ENCODE results near the gene KIAA1958. TPM values are rescaled to one million over a fixed set of nuclear protein-coding genes. Genes with fewer than 3 reads are reported as not detected.

Gene KIAA1958
- total and polyA plus RNA-seq, 2 donors (not counting 1 experiment from before 2014, with no cell fraction given) = 2.4 to 15.3 TPM

DNA sequence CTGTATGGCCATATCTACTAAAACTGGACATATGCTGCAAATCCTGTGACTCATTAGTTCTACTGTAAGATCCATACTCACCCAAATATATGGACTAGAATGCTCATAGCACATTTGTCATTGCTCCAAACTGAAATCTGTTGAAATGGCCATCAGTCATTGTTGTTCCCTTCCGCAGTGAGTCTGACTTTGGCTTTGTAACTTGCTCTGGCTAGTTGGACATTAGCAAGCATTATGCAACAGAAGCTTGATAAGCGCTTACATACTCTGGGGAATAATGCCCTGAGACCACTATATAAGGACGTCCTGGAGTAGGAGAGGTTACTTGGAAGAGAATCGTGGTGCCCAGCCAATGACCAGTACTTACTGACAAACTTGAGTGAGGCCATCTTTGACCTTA is 9.0 kb downstream of the KIAA1958 start:
- no peaks in the 10 kb centered on the region for H3K36me3 ChIP-seq (replicated peaks in 1 of 2; ENCODE audit: control extremely low read depth in 1 of 2, control insufficient read depth in 1 of 2, extremely low read depth in 1 of 2, insufficient read depth in 2 of 2, low read length in 1 of 2)
- H3K27ac Mint-ChIP-seq = no peak overlapping the region
- ChIA-PET CTCF (interaction anchor here (2.0 kb wide), 1 partner anchor 52 kb away, joined by 4 read pairs; no protein-coding TSS in a partner anchor), POLR2A (no interaction called here)
- peaks cover 11% of the 10 kb centered on the region for H3K9me3 Mint-ChIP-seq (ENCODE audit: insufficient read depth)
- H3K27me3 Mint-ChIP-seq = no peaks in the 10 kb centered on the region
- no peaks in the 10 kb centered on the region for H3K27me3 ChIP-seq (replicated peaks in 1 of 4; ENCODE audit: control extremely low read depth in 1 of 4, control insufficient read depth in 3 of 4, insufficient read depth in 4 of 4, low read length in 3 of 4)
- no peaks in the 10 kb centered on the region for H4K20me1 ChIP-seq (ENCODE audit: control insufficient read depth, insufficient read depth, low read length, poor library complexity, severe bottlenecking)
- no peak overlapping the region for H3K4me3 ChIP-seq (ENCODE audit: control extremely low read depth in 1 of 5, extremely low read depth in 1 of 5, insufficient read depth in 1 of 5, low read depth in 2 of 5, low read length in 4 of 5)
- 95% methylated on average over 3 of the region's 4 CpGs for WGBS (ENCODE audit: insufficient coverage)
- intact Hi-C loops (cut with micrococcal nuclease) = no loop called here
- no peak for TF ChIP-seq EZH2 (IDR thresholded peaks at IDR 0.05; ENCODE audit: borderline replicate concordance, insufficient read depth, low read depth, low read length, poor library complexity, severe bottlenecking)
- TF ChIP-seq, protein P1, sequence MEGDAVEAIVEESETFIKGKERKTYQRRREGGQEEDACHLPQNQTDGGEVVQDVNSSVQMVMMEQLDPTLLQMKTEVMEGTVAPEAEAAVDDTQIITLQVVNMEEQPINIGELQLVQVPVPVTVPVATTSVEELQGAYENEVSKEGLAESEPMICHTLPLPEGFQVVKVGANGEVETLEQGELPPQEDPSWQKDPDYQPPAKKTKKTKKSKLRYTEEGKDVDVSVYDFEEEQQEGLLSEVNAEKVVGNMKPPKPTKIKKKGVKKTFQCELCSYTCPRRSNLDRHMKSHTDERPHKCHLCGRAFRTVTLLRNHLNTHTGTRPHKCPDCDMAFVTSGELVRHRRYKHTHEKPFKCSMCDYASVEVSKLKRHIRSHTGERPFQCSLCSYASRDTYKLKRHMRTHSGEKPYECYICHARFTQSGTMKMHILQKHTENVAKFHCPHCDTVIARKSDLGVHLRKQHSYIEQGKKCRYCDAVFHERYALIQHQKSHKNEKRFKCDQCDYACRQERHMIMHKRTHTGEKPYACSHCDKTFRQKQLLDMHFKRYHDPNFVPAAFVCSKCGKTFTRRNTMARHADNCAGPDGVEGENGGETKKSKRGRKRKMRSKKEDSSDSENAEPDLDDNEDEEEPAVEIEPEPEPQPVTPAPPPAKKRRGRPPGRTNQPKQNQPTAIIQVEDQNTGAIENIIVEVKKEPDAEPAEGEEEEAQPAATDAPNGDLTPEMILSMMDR (IDR thresholded peaks at IDR 0.05) = no peak
- H3K9me3 ChIP-seq (ENCODE audit: control extremely low read depth in 1 of 3, control insufficient read depth in 2 of 3, insufficient read depth in 1 of 3, low read length in 2 of 3) = peaks cover 1 to 18% (median 14%) of the 10 kb centered on the region in 3 donors
- DNase-seq (no peak), ATAC-seq (ENCODE audit: low read depth) (no peak)
- H3K4me3 Mint-ChIP-seq = no peak overlapping the region
- no peak overlapping the region for H3K9ac ChIP-seq (ENCODE audit: low read length)
- no peak overlapping the region for H3K4me2 ChIP-seq (replicated peaks; ENCODE audit: low read depth, low read length, poor library complexity, severe bottlenecking)
- H3K79me2 ChIP-seq (ENCODE audit: control insufficient read depth, insufficient read depth, low read length) = peaks cover 23% of the 10 kb centered on the region
- no peak overlapping the region for H3K27ac ChIP-seq (ENCODE audit: low read length in 2 of 2)
- no peak overlapping the region for H2AFZ ChIP-seq (ENCODE audit: insufficient read depth, low read depth, low read length, poor library complexity, severe bottlenecking)
- H3K4me1 ChIP-seq (ENCODE audit: control insufficient read depth in 2 of 2, insufficient read depth in 2 of 2, low read length in 2 of 2) = no peaks in the 10 kb centered on the region
- peaks cover 2% of the 10 kb centered on the region for H3K4me1 Mint-ChIP-seq

DNA sequence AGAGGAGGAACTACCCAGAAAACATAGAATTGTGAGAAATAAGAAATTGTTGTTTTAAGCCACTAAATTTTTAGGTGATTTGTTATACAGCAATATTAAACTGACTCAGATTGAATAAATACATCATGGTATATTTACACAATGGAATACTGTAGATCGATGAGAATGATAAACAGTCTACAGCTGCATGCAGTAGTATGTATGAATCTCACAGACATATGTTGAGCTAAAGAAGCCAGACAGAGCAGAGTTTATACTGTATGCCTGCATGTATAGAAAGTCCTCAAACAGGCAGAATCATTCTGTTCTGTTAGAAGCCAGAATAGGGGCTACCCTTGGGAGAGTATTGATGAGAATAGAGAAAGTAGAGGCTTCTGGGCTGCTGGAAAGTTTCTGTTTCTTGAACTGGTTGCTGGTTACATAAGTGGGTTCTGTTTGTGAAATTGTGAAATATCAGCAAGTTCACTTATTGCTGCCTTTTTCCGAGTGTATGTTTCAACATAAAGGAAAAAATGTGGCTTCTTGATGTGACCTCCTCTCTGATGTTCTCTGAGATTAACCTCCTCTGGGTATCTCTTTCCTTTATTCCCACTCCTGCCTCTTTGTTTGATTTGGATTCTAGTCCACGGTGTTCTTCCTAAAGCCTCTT is 9.6 kb downstream of the KIAA1958 start:
- DNase-seq (no peak), ATAC-seq (ENCODE audit: low read depth) (no peak)
- Mint-ChIP-seq H3K9me3 (ENCODE audit: insufficient read depth) (peaks cover 11% of the 10 kb centered on the region), H3K27me3 (no peaks in the 10 kb centered on the region), H3K27ac (no peak overlapping the region), H3K4me1 (peaks cover 2% of the 10 kb centered on the region), H3K4me3 (no peak overlapping the region)
- Histone ChIP-seq H3K4me2 (replicated peaks; ENCODE audit: low read depth, low read length, poor library complexity, severe bottlenecking) (no peak overlapping the region), H3K27ac (ENCODE audit: low read length in 2 of 2) (no peak overlapping the region), H3K27me3 (replicated peaks in 1 of 4; ENCODE audit: control extremely low read depth in 1 of 4, control insufficient read depth in 3 of 4, insufficient read depth in 4 of 4, low read length in 3 of 4) (no peaks in the 10 kb centered on the region), H2AFZ (ENCODE audit: insufficient read depth, low read depth, low read length, poor library complexity, severe bottlenecking) (no peak overlapping the region), H3K36me3 (replicated peaks in 1 of 2; ENCODE audit: control extremely low read depth in 1 of 2, control insufficient read depth in 1 of 2, extremely low read depth in 1 of 2, insufficient read depth in 2 of 2, low read length in 1 of 2) (no peaks in the 10 kb centered on the region), H3K9ac (ENCODE audit: low read length) (no peak overlapping the region), H4K20me1 (ENCODE audit: control insufficient read depth, insufficient read depth, low read length, poor library complexity, severe bottlenecking) (no peaks in the 10 kb centered on the region), H3K79me2 (ENCODE audit: control insufficient read depth, insufficient read depth, low read length) (peaks cover 29% of the 10 kb centered on the region), H3K4me3 (ENCODE audit: control extremely low read depth in 1 of 5, extremely low read depth in 1 of 5, insufficient read depth in 1 of 5, low read depth in 2 of 5, low read length in 4 of 5) (no peak overlapping the region), H3K9me3 (ENCODE audit: control extremely low read depth in 1 of 3, control insufficient read depth in 2 of 3, insufficient read depth in 1 of 3, low read length in 2 of 3) (peaks cover 1 to 18% (median 14%) of the 10 kb centered on the region in 3 donors), H3K4me1 (ENCODE audit: control insufficient read depth in 2 of 2, insufficient read depth in 2 of 2, low read length in 2 of 2) (no peaks in the 10 kb centered on the region)
- TF ChIP-seq EZH2 (IDR thresholded peaks at IDR 0.05; ENCODE audit: borderline replicate concordance, insufficient read depth, low read depth, low read length, poor library complexity, severe bottlenecking) = no peak
- ChIA-PET CTCF (interaction anchor here (2.0 kb wide), 1 partner anchor 53 kb away, joined by 4 read pairs; no protein-coding TSS in a partner anchor), POLR2A (no interaction called here)
- intact Hi-C loops (cut with micrococcal nuclease) = no loop called here
- 100% methylated on average over 3 of the region's 3 CpGs for WGBS (ENCODE audit: insufficient coverage)
